Measurements from ENCODE around the gene OR6N1.

Gene OR6N1

DNA sequence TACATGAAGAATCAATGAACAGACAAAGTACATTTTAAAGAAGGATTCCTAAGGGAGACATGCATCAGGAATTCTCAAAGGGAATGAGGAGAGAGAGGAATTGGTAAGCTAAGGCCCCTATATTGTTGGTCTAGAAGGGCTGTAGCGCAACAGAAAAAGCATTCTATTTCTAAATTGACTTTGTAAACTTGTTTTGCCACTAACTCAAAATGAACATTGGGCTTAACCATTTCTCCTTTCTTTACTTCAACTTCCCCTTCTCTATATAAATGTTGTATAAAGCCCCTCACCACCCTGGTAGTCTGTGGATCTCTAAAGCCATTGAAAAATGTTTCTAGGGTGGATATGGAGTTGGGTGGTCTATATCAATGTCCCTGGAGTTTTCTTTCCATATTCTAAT lies 29.4 kb upstream of the OR6N1 start:
- DNase-seq (ENCODE audit: low read depth): no peak
- no peak overlapping the region for H3K4me3 ChIP-seq (replicated peaks; ENCODE audit: low read depth, low read length)
- TF ChIP-seq, protein P1, sequence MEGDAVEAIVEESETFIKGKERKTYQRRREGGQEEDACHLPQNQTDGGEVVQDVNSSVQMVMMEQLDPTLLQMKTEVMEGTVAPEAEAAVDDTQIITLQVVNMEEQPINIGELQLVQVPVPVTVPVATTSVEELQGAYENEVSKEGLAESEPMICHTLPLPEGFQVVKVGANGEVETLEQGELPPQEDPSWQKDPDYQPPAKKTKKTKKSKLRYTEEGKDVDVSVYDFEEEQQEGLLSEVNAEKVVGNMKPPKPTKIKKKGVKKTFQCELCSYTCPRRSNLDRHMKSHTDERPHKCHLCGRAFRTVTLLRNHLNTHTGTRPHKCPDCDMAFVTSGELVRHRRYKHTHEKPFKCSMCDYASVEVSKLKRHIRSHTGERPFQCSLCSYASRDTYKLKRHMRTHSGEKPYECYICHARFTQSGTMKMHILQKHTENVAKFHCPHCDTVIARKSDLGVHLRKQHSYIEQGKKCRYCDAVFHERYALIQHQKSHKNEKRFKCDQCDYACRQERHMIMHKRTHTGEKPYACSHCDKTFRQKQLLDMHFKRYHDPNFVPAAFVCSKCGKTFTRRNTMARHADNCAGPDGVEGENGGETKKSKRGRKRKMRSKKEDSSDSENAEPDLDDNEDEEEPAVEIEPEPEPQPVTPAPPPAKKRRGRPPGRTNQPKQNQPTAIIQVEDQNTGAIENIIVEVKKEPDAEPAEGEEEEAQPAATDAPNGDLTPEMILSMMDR (IDR thresholded peaks at IDR 0.05; ENCODE audit: low read length, missing control alignments): no peak

DNA sequence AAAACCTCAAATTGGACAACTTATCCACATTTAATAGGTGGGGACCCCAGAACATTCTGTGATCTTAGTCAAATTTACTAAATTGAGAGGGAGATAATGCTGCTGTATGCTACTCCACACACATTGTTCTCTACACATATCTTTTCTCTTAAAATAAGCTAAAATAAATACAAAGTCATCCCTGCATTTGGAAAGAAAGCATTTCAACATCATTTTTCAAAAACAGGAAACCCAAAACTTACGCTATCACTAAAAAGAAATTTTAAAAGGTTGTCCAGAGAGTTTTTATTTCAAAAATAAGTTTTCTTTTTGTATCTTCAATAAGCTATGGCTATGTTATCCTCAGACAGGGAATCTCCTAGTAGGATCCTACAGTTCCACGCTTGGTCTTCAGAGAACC lies 28.5 kb upstream of the OR6N1 start:
- DNase-seq (ENCODE audit: low read depth): no peak
- H3K4me3 ChIP-seq (replicated peaks; ENCODE audit: low read depth, low read length): no peak overlapping the region
- TF ChIP-seq, protein P1 (IDR thresholded peaks at IDR 0.05; ENCODE audit: low read length, missing control alignments): no peak

DNA sequence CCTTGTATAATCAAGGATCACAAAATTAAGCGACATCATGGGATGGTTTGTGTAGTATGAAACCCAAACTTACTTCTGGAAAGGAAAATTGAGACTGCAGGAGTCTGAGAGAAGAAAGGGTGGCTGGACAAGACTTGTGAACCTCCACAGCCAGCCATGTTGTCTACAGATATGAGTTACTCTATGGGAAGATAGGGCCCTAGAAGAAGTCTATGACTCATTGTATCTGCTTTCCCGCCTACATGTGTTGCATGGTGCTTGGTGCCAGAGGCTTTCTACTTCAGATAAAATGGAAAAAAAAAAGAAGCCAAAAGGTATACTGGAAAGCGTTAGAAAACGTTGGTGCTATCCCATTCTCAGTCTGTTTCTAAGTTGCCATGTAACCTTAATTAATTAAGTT lies 27.7 kb upstream of the OR6N1 start:
- no peak for DNase-seq (ENCODE audit: low read depth)
- no peak overlapping the region for H3K4me3 ChIP-seq (replicated peaks; ENCODE audit: low read depth, low read length)
- TF ChIP-seq, protein P1 (IDR thresholded peaks at IDR 0.05; ENCODE audit: low read length, missing control alignments): no peak

DNA sequence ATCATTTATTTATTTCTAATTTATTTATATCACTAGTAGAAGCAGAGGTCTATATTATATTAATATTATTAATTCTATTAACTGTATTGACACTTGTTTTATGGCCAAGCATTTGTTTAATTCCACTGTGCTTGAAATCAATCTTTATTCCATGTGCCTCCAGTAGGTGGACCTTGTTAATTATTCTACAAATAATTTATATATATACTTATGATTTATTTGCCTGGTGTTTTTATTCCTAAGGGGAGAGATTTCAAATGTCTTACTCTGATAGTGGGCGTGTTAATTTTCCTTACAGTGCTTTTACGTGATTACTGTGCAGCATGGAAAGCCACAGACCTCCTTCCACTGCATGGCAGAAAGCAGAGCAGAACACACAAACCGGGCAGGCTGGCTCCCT lies 26.5 kb upstream of the OR6N1 start:
- H3K4me3 ChIP-seq (replicated peaks; ENCODE audit: low read depth, low read length): no peak overlapping the region
- no peak for DNase-seq (ENCODE audit: low read depth)
- TF ChIP-seq, protein P1 (IDR thresholded peaks at IDR 0.05; ENCODE audit: low read length, missing control alignments): peak; percentile 9

DNA sequence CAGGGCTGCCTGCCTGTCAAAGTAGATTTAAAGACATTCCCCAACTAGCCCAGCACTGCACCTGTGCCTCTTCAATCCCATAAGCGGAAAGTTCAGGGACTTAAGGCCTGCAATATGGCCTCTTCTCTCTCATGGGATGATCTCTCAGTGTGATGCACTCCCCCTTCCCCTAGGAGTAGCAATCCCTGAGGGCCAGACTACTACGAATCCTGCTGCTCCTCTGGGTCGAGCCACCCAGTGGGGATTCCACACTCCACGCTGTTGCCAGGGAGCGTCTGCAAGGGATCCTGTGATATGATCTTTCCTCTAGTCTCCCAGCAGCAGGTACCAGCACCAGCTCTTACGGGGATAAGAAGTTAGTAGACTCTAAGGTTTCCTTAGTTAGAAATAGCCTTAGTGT lies 22.3 kb upstream of the OR6N1 start:
- no peak overlapping the region for H3K4me3 ChIP-seq (replicated peaks; ENCODE audit: low read depth, low read length)
- TF ChIP-seq, protein P1 (IDR thresholded peaks at IDR 0.05; ENCODE audit: low read length, missing control alignments): no peak
- no peak for DNase-seq (ENCODE audit: low read depth)

DNA sequence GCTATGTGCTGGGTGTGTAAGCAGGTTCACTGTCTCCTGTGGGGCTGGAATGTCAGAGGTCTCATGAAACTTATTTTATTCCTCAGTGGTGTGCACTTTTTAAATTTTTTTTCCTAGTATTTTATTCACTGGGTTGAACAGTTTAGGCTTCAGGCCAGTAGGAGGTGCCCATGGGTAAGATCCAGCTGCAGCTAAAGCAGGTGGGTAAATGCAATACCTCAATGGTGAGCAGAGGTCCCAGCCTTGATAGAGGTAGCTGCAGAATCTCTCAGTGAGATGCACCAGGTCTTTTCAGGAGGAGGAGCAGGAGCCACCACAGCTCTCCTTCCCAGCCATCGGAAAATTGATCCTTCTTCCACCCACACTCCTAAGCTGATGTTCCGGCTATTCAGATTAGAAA lies 21.6 kb upstream of the OR6N1 start:
- TF ChIP-seq, protein P1 (IDR thresholded peaks at IDR 0.05; ENCODE audit: low read length, missing control alignments): peak; percentile 20
- DNase-seq (ENCODE audit: low read depth): no peak
- H3K4me3 ChIP-seq (replicated peaks; ENCODE audit: low read depth, low read length): no peak overlapping the region

DNA sequence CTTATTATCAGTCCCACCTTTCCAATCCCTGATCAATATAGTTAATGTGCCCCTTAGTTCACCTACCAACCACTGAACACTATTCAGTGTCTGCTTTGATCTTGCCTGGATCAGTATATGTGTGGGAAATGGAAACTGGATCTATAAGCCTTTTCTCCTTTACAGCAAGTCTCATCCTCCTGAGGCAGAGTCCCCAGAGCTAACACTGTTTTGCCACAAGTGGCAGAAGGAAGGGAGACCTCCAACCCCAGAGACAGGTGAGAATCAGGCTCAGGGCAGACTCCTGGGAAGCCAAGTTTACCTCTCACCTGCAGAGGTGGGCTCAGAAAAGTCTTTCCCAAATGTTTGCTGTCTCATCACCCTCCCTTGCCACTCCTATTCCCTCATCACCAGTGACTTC lies 9.1 kb upstream of the OR6N1 start, which contains the start of gene OR6N2:
Gene OR6N2 (minus strand): TSS at position 101 of the 400 bp plus-strand sequence. CDS start 3,569 bp downstream, outside the sequence.
- TF ChIP-seq, protein P1 (IDR thresholded peaks at IDR 0.05; ENCODE audit: low read length, missing control alignments): no peak
- no peak within 1 kb of the TSS for H3K4me3 ChIP-seq (replicated peaks; ENCODE audit: low read depth, low read length)
- no peak for DNase-seq (ENCODE audit: low read depth)

Measured in fibroblast of pulmonary artery (primary cell).